Uterus (tissue), 2 donors: ENCODE data around the gene DIAPH3.

Experiments
- POLR2A ChIP-seq, 2 donors: fragments of 450-650 bp; IDR thresholded peaks; one replicate each; pipeline ENCODE4 v1.6.1; 2016; ENCODE audit warnings: antibody characterized with exemption in 2 of 2, mild to moderate bottlenecking in 1 of 2, moderate library complexity in 1 of 2
- TF ChIP-seq, protein P1 (sequence below), 4 experiments: fragments of 200-600 bp in 2 of 4; fragments of 450-650 bp in 2 of 4; sonication (generic) in 2 of 4; IDR thresholded peaks; one replicate each; pipeline ENCODE4 v1.5.1; 2016 to 2019; ENCODE audit warnings: antibody characterized with exemption in 4 of 4, mild to moderate bottlenecking in 2 of 4, moderate library complexity in 1 of 4

DNA sequence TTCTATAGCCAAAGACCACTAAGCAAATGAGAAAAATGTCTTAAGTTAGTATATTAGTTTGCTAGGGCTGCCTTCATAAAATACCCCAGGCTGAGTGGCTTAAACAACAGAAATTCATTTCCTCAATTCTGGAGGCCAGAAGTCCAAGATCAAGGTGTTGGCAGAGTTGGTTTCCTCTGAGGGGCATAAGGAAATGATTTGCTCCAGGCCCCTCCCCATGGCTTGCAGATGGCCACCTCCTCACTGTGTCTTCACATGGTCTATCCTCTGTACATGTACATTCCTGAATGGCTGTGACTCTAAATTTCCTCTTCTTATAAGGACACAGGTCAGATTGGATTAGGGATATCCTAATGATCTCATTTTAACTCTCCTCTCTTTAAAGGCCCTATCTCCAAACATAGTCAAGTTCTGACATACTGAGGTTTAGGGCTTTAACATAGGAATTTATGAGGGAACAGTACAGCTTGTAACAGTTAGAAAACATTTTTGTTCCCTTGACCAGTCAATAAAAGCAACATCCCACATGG lies 307.4 kb downstream of the DIAPH3 start:
- no peak for TF ChIP-seq POLR2A (IDR thresholded peaks at IDR 0.05)
- TF ChIP-seq, protein P1, sequence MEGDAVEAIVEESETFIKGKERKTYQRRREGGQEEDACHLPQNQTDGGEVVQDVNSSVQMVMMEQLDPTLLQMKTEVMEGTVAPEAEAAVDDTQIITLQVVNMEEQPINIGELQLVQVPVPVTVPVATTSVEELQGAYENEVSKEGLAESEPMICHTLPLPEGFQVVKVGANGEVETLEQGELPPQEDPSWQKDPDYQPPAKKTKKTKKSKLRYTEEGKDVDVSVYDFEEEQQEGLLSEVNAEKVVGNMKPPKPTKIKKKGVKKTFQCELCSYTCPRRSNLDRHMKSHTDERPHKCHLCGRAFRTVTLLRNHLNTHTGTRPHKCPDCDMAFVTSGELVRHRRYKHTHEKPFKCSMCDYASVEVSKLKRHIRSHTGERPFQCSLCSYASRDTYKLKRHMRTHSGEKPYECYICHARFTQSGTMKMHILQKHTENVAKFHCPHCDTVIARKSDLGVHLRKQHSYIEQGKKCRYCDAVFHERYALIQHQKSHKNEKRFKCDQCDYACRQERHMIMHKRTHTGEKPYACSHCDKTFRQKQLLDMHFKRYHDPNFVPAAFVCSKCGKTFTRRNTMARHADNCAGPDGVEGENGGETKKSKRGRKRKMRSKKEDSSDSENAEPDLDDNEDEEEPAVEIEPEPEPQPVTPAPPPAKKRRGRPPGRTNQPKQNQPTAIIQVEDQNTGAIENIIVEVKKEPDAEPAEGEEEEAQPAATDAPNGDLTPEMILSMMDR (IDR thresholded peaks at IDR 0.05): no peak
